Right hindlimb (tissue), 1 donor: ENCODE results near the gene ERGIC3.
"Not testable (repeated sequence)": the region's sequence is repeated elsewhere in the genome, so short reads cannot be mapped to it uniquely, and the experiment has no call there.

Source experiments
- DNase-seq: peaks from one replicate; pipeline ENCODE4 v3.0.0-alpha.2; 2018

ERGIC3 gene

DNA sequence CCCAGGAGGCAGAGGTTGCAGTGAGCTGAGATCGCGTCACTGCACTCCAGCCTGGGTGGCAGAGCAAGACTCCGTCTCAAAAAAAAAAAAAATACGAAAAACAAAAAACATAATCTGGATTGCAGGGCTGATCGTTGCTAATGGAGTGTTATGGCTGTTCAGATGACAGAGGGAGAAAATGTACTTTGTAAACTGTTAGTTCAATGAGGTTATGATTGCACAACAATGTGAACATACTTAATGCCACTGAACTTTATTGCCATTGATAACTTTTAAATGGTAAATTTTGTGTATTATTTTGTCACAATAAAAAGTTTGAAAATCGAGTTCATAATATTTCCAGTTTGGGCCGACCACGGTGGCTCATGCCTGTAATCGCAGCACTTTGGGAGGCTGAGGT, 22.9 kb upstream of the ERGIC3 start:
- no peak for DNase-seq

DNA sequence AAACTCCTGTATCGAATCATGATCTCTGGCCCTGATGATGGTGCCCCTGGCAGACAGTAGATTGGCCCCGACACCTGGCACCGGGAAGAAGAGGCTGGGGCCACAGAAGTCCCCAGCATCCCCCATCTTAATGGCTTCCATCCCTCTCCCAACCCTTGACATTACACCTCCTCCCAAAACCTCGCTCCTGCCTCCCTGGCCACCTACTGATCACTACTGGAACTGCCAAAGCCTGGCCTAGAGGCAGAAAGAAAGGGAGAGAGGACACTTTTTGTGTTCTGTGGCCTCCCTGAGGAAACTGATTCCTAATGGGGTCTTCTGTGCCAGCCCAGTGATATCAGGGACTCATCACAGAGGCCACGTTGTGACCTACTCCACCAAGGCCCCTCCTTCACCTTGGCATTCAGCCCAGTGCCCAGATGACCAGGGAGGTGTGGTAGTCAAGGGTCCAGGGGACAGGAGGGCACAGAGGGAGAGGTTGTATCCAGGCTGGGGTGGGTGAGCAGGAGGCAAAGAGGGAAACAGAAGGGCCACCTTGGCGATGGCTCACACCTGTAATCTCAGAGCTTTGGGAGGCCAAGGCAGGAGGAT, 18.5 kb upstream of the ERGIC3 start:
- no peak for DNase-seq

DNA sequence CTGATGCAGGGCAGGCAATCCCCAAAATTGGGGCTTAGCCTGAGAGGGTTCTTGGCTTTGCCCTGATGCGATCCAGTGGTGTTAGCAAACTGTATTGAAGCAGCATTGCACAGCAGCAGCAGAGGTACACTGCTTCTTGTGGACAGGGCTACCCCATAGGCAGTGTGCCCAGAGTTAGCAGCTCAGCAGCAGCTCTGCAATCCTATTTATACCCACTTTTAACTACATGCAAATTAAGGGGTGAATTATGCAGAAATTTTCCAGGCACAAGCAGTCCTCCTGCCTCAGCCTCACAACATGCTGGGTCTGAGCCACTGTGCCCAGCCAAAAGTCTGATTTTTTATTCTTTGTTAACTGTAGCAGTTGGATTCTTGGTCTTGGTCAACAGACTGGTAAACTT, 16.2 kb upstream of the ERGIC3 start:
- DNase-seq, result no peak

DNA sequence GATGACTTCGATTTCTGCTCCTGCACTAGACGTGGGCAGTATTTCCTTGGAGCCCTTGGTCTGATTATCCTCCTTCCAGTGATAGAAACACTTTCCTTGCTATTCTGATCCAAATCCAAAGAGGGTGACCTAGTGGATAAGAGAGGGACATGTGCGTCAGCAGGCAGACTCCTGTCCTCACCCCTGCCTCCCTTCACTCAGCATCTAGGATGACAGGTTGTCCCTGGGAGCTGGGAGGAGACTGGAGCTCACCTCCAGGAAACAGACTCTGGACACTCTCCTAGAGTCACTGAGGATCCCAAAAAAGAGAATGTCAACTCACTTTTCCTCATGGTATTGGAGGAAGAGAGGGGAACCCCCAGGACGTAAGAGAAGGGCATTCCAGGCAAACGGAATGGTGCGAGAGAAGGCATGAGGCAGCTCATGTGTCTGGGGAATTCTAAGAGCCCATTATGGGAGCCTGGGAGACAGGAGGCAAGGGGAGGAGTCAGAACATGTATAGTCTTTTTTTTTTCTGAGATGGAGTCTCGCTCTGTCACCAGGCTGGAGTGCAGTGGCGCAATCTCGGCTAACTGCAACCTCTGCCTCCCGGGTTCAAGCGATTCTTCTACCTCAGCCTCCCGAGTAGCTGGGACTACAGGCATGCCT, 14.6 kb upstream of the ERGIC3 start:
- no peak for DNase-seq

DNA sequence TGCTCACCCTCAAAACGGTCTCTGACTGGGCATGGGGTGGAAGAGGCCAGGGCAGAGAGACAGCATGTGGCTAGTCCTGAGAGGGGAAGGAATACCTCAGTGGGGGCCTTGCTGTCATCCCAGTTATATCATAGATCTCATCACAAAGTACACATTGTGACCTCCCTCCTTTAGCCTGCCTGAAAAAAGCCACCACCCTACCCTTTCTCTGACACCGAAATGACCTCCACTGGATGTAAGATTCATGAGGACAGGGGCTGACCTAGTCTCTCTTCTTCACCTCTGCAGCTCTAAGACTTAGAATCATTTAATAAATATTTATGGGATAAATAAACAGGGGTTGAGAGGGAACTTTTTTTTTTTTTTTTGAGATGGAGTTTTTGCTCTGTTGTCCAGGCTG, 12.3 kb upstream of the ERGIC3 start, which contains the start of gene C20orf173:
C20orf173 (minus strand) TSS at position 101 of the 400 bp plus-strand sequence. CDS start 279 bp downstream, outside the sequence.
- DNase-seq, result no peak

DNA sequence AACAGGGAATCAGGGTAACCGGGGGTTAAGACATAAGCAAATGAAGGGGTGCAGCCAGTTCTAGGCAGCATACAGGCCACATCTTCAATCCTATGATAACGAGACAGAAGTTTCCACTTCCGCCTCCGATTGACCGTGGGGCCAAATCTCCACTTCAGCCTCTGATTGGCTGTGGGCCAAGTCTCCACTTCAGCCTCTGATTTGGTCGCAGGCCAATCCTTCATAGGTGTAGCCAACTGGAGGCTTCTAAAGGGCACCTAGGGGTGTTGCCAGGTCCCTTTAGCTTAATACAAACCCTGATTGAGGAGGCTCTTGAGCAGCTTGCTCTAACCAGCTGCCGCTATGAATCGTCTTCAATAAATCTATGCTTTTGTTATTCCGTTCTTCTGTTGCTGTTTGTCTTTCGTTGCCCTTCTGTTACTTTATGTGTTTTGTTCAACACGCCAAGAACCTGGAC, 2.1 kb upstream of the ERGIC3 start:
- DNase-seq, result no peak

DNA sequence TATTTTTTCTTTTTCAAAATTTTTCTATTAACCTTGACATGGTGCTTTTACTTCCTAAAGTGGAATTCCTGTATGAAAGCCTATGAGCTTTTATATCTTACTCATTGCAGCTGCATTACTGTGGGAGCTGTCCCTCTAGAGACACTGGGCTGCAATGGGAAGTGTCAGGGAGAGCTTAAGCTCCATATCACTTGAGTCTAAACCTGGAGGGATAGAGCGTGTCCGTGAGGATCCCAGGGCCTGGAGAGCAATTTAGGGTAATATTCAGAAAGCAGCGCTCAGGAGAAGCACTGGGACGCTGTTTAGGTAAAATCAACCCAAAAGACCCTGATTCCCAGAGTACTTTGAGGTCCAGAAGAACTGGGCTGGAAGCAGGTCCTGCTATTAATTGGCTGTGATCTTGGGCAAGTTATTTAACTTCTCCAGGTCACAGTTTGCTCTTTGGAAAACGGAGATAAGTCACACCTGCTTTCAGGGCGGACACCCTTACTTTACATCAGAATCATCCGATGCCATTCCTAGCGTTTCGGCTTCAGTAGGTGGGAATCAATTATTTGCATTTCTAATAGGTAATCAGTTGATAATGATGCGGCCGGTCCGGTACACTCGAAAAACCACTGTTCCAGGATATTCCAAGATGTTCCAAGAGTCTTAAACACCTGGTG, 628 bp upstream of the ERGIC3 start:
- DNase-seq, result no peak

DNA sequence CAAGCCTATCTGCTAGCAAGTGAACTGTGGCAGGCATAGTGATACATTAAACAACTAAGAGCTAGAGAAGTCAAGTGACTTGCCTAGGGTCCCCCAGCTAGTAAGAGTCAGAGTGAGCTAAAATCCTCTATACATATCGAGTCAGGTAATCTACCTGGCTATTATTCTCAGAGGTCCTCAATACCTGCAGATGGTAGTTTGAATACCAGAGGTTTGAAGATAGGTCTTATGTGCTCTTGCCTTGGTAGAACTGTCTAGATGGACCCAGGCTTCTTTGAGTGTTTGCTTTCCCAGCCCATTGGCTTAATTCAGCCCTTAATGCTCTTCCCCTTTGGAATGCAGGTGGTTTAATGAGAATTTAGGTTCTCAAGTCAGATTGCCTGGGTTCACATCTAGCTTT, 1.1 kb downstream of the ERGIC3 start:
- no peak for DNase-seq

DNA sequence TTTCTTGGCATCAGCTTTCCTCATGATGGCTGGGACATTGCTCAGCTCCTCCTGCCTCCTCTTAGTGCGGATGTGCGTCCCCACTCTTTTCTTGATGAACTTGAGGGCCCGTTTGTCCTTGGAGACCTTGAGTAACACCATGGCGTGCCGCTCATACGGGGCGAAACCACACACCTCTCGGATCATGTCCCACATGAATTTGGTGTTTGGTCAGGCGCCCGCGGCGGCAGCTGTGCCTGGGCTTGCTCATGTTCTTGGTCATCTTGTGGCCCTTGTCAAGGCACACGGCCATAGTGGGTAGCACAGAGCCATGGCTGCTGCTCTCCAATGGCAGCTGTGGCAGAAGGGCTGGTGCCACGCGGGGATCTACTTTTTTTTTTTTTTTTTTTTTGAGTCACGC, 2.6 kb downstream of the ERGIC3 start:
- no peak for DNase-seq

DNA sequence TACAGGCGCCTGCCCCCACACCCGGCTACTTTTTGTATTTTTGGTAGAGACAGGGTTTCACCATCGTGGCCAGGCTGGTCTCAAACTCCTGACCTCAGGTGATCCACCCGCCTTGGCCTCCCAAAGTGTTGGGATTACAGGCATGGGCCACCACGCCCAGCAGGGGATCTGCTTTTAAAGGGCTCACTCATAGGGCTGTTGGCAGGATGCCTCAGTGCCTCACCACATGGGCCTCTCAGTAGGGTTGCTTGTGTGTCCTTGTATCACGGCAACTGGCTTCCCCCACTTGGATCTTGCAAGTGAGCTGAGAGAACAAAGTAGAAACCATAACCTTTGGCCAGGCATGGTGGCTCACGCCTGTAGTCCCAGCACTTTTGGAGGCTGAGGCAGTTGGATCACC, 3.1 kb downstream of the ERGIC3 start:
- not testable (repeated sequence) for DNase-seq

DNA sequence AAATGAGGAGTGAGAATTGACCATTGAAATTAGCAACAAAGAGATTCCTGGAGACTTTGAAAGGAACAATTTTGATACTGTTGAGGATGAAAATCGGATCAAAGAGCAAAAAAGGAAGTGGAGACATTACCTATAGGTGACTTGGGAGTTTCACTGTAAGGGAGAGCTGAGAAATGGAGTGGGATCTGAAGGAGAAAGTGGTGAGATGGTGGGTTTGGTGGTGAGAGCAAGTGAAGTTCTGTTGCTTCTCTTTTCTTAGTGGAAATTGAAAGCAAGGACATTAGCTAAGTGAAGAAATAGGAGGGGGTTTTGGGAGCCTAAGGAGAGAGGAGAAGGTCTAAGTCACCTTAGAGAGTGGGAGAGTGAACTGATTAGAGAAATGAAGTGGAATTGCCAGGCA, 4.2 kb downstream of the ERGIC3 start:
- DNase-seq, result no peak

DNA sequence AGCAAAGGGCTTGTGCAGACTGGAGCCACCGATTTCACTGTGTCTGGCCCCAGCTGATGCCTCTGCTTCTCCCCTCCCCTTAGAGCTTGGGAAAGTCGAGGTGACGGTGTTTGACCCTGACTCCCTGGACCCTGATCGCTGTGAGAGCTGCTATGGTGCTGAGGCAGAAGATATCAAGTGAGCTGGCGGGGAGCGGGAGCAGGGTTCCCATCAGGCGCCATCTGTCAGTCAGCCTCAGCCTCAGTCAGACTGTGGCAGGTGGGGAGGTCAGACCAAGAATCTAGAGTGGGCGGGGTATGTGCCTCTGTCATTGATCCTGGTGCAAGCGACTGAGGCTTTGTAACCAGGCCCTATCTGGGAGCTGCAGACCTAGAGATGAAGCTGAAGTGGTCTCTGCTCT, 5.5 kb downstream of the ERGIC3 start:
- no peak for DNase-seq

DNA sequence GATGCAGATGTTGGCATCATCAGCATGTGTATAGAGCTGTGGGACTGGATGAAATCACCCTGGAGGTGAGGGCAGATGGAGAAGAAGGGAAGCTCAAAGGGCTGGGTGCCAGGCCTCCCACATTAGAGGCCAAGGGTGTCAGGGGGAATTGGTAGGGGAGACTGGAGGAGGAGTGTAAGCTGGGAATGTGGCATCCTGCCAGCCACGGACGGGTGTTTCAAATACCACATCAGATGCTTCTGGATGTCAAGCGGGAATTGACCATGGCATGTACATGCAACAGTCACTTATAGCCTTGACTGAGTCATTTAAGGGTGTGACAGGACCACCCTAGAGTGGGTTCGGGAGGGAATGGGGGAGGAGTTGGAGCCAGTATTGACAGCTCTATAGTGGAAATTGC, 9.6 kb downstream of the ERGIC3 start:
- no peak for DNase-seq

DNA sequence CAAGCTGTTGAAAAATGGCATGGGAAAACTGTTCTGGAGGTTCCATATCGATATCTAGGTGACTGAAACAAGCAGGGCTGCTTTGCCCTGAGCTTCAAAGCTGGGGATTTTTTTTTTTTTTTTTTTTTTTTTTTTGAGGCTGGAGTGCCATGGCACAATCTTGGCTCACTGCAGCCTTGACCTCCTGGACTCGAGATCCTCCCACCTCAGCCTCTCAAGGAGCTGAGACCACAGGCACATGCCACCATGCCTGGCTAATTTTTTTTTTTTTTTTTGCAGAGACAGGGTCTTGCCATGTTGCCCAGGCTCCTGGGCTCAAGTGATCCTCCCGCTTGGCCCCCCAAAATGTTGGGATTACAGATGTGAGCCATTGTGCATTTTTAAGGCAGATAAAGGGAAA, 11.0 kb downstream of the ERGIC3 start:
- no peak for DNase-seq

DNA sequence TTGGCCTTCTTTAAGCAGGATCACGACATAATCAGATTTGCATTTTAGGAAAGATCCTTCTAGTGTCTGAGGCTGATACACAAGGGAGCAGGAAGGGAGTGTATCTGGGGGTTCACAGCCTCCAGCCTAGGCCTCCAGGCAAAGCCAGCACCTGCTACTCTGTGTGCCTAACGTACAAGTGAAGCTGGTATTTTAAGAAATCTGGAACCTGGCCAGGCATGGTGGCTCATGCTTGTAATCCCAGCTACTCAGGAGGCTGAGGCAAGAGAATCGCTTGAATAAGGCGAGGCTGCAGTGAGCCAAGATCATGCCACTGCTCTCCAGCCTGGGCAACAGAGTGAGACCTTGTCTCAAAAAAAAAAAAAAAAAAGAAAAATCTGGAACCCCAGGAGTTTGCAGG, 13.6 kb downstream of the ERGIC3 start:
- DNase-seq, result not testable (repeated sequence)

DNA sequence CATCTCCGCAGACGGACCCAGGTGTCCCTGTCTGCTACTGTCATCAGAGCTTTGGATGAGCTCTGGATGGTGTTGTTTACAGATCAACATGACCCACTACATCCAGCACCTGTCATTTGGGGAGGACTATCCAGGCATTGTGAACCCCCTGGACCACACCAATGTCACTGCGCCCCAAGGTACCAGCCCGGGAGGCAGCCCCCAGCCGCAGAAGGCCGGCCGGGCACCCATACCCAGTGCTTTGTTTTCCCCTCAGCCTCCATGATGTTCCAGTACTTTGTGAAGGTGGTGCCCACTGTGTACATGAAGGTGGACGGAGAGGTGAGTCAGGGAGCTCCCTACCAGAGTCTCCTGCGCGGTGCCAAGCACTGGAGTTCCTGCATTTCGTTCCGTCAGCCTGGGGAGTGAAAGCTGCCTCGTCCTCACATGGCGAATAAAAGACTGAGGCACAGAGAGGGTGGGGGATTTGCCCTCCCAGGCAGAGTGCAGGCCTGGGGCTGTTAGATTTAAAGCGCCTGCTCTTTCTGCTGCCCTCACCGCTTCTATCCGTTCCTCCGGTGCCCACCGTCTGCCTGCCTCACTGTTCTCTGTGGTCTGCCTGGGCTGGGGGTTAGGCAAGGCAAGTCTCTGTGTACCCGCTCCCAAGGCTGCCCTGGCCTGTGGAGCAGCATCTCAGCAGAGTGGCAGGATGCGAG, 14.2 kb downstream of the ERGIC3 start:
- DNase-seq, result no peak

DNA sequence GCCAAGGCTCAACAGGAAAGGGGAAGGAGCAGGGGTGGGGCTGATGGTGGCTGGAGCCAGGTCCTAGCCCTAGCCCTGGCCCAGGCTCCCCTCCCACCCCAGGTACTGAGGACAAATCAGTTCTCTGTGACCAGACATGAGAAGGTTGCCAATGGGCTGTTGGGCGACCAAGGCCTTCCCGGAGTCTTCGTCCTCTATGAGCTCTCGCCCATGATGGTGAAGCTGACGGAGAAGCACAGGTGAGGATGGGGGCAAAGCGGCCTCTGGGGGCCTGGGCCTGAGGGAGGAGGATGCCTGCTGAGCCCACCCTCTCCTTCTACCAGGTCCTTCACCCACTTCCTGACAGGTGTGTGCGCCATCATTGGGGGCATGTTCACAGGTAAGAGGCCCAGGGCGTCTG, 15.0 kb downstream of the ERGIC3 start:
- DNase-seq, result no peak

DNA sequence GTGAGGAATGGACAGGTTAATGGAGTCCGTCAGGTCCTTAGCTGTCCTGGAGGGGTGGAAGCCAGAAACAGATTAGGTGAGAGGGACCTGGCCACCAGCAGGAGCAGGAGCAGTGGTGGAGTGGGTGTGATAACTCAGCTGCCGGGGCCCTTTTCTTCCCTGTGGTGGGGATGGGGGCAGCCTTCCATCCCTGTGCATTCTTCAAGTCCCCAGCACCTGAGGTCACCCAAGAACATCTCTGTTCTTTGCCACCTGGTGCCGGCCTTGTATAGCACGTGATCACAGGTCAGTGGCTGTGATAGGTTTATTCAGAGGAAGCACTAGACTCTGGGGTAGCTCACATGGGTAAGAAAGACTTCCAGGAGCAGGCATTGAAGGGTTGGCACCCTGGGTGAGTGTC, 16.6 kb downstream of the ERGIC3 start:
- no peak for DNase-seq

DNA sequence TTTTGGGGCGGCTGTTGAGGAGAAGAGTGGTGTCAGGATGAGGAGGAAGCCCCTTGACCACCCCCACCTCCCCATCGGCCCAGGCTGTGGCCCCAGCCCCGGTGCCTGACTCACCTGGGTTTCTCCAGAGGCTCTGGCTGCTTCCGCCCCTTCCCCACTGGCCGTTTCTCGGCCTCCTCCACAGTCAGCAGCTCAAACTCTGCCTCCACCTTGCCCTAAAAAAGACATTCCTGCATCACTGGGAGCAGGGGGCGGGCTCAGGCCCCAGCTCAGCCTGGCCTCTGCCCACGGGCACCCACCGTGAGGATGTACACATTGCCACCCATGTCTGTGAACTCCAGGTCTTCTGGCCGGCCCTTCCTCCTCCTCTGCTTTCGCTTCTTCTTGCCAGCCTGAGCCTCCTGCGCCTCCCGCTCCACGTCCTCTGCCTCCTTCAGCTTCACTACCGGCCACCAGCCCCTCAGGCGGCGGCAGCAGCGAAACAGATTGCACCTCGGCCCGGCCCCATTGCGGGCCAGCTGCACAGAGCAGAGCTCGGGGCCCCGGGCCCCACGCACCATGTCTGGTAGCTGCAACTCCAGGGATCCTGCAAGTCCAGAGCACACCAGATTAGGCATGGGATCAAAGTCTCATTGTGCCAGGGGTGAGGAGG, 17.3 kb downstream of the ERGIC3 start:
- no peak for DNase-seq

DNA sequence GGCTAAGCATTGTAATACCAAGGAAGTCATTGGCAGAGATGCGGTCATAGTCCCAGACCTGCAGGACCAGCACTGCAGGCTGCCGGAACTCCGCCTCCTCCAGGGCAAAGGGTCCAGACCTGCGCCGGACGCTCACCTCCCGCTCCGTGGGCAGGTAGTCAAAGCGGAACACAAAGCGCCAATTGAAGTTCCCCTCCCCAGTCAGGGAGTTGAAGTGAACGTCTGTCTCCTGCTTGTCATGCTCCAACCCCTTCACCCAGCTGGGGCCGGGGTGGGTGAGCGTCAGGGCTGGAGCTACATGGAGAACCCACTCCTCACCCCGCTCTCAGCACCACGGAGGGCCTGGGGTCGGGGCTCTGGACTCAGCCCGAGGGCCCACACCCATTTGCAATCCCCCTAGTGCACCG, 18.2 kb downstream of the ERGIC3 start:
- DNase-seq, result no peak

DNA sequence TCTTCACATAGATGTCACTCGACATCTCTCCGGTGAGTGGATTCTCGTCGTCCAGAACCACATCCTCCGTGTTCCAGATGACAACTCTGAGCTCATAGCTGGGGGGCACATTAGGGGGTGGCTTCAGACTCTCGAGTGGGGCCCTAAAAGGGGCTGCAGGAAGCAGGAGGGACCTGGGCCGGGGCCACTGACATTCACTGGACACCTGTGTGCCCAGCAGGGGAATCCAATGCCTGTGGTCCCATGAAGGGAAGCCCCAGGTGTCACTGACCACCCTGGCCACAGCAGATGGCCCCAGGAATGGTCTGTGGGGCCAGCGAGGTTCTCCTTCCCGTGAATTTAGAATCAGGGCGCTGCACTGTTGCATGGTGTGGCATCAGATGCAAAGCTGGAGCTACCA, 18.7 kb downstream of the ERGIC3 start:
- no peak for DNase-seq

DNA sequence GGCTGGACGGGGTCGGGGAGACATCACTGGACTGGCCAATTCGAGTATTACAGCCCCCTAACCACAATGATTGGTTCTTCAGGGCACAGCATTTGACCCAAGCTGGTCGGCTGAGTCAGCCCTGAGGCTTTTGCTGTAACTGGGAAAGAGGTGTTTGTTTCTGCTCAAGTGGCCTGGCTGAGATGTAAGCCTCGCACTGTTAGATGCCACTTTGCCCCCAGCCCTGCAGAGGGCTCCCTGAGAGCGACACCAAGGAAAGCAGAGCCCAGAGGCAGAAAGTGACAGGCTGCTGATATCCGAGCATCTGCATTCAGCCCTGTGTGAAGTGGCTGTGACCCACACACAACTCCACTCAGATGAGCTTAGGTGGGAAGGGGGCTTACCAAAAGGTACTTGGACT, 19.4 kb downstream of the ERGIC3 start:
- DNase-seq, result no peak

DNA sequence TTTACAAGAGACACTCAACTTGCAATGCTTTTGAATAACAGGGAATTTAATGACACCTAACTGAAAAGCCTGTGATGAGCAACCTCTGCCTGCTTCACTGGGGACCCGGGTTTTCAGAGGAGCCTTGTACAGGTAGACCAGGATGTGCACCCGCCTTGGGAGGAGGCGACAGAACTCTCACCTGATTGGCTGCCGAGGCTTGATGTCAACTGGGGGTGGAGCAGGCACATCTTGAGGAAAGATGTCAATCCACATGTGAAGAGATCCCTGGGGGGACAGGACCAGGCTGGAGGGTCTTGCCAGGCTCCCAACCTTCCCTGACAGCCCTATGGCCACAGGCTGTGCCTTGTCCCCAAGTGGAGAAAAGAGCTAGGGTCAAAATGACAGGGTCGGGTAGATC, 19.8 kb downstream of the ERGIC3 start:
- no peak for DNase-seq
